Iris pigment epithelial cell (primary cell): ENCODE results near the gene PLXNB2.

Experiments used
- DNase-seq: peaks from one replicate; pipeline ENCODE4 v3.0.0-alpha.2; 2011; ENCODE audit warnings: low read depth

Gene PLXNB2

GRCh38 chr22:50232481-50233151 is 74.8 kb downstream of the PLXNB2 start:
- DNase-seq = no peak

GRCh38 chr22:50229370-50229769 is 78.1 kb downstream of the PLXNB2 start:
- no peak for DNase-seq

GRCh38 chr22:50228366-50228765 is 79.1 kb downstream of the PLXNB2 start:
- DNase-seq = no peak

GRCh38 chr22:50227579-50228215 is 79.7 kb downstream of the PLXNB2 start:
- no peak for DNase-seq

- no peak for DNase-seq
Measured at GRCh38 chr22:50226875-50227165, 80.6 kb downstream of the PLXNB2 start.

- no peak for DNase-seq
Measured at GRCh38 chr22:50226063-50226874, 81.2 kb downstream of the PLXNB2 start.

GRCh38 chr22:50225200-50225969 is 82.1 kb downstream of the PLXNB2 start:
- no peak for DNase-seq
